HL-60 (cell line): Measurements from ENCODE around the gene RSF1.

ENCODE experiments used
- TF ChIP-seq, protein P1 (sequence below): IDR thresholded peaks from one replicate; pipeline ENCODE4 v1.5.1; 2011; ENCODE audit warnings: low read length, control low read depth, inconsistent platforms; ENCODE audit not compliant: insufficient read depth
- TF ChIP-seq, protein P2 (sequence below): IDR thresholded peaks from 2 replicates; pipeline ENCODE4 v1.6.1; 2012; ENCODE audit warnings: low read depth; ENCODE audit not compliant: insufficient replicate concordance

DNA sequence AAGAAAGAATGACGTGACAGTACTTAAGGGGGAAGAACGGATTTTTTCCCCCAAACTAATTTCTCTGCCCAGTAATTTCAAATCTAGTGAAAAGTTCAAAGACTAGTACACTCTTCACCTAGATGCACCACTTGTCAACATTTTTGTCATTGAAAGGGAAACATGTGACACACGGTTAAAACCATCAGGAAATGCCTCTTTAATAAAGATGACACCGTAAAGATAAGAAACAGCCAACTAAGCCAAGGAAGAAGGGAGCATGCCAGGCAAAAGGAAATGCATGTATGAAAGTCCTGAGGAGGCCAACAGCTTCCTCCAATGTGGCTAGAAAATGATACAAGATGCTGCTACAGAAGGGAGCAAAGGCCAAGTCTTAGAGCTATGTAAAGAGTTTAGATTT, 49.4 kb downstream of the RSF1 start:
- TF ChIP-seq, protein P1, sequence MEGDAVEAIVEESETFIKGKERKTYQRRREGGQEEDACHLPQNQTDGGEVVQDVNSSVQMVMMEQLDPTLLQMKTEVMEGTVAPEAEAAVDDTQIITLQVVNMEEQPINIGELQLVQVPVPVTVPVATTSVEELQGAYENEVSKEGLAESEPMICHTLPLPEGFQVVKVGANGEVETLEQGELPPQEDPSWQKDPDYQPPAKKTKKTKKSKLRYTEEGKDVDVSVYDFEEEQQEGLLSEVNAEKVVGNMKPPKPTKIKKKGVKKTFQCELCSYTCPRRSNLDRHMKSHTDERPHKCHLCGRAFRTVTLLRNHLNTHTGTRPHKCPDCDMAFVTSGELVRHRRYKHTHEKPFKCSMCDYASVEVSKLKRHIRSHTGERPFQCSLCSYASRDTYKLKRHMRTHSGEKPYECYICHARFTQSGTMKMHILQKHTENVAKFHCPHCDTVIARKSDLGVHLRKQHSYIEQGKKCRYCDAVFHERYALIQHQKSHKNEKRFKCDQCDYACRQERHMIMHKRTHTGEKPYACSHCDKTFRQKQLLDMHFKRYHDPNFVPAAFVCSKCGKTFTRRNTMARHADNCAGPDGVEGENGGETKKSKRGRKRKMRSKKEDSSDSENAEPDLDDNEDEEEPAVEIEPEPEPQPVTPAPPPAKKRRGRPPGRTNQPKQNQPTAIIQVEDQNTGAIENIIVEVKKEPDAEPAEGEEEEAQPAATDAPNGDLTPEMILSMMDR = no peak
- TF ChIP-seq, protein P2, sequence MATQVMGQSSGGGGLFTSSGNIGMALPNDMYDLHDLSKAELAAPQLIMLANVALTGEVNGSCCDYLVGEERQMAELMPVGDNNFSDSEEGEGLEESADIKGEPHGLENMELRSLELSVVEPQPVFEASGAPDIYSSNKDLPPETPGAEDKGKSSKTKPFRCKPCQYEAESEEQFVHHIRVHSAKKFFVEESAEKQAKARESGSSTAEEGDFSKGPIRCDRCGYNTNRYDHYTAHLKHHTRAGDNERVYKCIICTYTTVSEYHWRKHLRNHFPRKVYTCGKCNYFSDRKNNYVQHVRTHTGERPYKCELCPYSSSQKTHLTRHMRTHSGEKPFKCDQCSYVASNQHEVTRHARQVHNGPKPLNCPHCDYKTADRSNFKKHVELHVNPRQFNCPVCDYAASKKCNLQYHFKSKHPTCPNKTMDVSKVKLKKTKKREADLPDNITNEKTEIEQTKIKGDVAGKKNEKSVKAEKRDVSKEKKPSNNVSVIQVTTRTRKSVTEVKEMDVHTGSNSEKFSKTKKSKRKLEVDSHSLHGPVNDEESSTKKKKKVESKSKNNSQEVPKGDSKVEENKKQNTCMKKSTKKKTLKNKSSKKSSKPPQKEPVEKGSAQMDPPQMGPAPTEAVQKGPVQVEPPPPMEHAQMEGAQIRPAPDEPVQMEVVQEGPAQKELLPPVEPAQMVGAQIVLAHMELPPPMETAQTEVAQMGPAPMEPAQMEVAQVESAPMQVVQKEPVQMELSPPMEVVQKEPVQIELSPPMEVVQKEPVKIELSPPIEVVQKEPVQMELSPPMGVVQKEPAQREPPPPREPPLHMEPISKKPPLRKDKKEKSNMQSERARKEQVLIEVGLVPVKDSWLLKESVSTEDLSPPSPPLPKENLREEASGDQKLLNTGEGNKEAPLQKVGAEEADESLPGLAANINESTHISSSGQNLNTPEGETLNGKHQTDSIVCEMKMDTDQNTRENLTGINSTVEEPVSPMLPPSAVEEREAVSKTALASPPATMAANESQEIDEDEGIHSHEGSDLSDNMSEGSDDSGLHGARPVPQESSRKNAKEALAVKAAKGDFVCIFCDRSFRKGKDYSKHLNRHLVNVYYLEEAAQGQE = no peak
